ENCODE data around the gene PRPH.

DNA sequence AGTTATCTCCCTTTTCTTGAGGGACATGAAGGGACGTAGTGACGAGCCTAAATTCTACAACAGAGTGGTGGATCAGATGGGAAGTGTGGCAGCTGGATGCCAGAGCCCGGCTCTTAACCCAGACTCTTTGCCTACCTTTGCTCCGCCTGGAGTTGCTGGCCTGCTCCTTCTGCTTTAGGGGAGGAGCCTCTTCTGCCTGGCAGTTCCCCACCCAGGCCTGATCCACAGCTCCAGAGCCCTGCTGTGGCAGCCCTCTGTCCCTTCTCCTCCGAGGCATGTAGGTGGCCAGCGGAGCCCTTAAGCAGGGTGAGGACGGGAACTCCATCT, 2.3 kb upstream of the PRPH start:
- TF ChIP-seq, protein P1, sequence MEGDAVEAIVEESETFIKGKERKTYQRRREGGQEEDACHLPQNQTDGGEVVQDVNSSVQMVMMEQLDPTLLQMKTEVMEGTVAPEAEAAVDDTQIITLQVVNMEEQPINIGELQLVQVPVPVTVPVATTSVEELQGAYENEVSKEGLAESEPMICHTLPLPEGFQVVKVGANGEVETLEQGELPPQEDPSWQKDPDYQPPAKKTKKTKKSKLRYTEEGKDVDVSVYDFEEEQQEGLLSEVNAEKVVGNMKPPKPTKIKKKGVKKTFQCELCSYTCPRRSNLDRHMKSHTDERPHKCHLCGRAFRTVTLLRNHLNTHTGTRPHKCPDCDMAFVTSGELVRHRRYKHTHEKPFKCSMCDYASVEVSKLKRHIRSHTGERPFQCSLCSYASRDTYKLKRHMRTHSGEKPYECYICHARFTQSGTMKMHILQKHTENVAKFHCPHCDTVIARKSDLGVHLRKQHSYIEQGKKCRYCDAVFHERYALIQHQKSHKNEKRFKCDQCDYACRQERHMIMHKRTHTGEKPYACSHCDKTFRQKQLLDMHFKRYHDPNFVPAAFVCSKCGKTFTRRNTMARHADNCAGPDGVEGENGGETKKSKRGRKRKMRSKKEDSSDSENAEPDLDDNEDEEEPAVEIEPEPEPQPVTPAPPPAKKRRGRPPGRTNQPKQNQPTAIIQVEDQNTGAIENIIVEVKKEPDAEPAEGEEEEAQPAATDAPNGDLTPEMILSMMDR (IDR thresholded peaks at IDR 0.05), result no peak
- TF ChIP-seq EZH2 (IDR thresholded peaks at IDR 0.05; ENCODE audit: borderline replicate concordance, insufficient read depth, low read depth, low read length, poor library complexity, severe bottlenecking), result no peak
